ENCODE measurements around the gene RNF141.

Gene RNF141, protein sequence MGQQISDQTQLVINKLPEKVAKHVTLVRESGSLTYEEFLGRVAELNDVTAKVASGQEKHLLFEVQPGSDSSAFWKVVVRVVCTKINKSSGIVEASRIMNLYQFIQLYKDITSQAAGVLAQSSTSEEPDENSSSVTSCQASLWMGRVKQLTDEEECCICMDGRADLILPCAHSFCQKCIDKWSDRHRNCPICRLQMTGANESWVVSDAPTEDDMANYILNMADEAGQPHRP

DNA sequence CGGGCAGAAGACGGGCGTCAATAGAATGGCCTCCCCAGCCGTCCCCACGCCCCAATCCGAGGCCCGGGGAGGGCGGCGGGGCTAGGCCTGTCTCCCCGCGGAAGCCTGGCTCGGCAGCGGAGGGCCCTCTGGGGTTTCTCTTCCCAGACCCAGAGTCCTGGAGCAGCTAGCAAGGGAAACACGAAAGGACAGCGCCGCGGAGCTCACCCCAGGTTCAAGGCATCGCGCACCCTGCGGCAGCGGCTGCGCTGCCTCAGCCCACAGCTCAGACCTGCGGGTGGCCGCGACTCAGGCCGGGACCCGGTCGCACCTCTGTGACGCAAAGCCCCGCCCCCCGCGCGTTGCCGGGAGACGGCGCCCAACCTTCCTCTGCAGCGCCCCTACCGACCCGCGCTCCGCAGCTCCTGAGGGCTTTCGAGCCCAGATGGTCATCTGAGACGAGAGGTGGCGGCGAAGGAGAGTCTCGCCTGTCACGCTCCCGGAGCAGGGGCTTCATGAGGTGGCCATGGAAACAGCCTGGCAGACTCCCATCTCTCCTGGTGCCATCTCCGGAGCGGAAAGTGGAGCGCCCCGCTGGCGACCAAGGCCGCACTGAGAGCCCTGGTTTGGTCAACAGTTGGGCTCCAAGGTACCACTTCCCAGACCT, at the start of gene RNF141:
TSS of gene RNF141 (minus strand) at position 273 of the 646 bp plus-strand sequence. CDS start 7,029 bp downstream, outside the sequence.
- Histone ChIP-seq H3K4me1 (ENCODE audit: control insufficient read depth, insufficient read depth, low read length) (peaks cover 1% of the 10 kb centered on the region; the same call in 1 of the 2 replicates), H3K9me3 (ENCODE audit: control insufficient read depth, insufficient read depth, low read length) (no peaks in the 10 kb centered on the region), H3K27ac (ENCODE audit: low read length) (no peak within 1 kb of the TSS), H3K36me3 (ENCODE audit: control insufficient read depth, insufficient read depth, low read length) (no peaks in the 10 kb centered on the region), H3K27me3 (ENCODE audit: control insufficient read depth, insufficient read depth, low read length) (no peaks in the 10 kb centered on the region), H3K4me3 (ENCODE audit: low read length) (peak within 1 kb of the TSS; percentile 53; the same call in 1 of the 2 replicates)
- DNase-seq (ENCODE audit: low read depth, low spot score), result peak; percentile 82
- WGBS (ENCODE audit: insufficient coverage, insufficient read length), result no CpG with 5 or more reads among the region's 54 CpGs

DNA sequence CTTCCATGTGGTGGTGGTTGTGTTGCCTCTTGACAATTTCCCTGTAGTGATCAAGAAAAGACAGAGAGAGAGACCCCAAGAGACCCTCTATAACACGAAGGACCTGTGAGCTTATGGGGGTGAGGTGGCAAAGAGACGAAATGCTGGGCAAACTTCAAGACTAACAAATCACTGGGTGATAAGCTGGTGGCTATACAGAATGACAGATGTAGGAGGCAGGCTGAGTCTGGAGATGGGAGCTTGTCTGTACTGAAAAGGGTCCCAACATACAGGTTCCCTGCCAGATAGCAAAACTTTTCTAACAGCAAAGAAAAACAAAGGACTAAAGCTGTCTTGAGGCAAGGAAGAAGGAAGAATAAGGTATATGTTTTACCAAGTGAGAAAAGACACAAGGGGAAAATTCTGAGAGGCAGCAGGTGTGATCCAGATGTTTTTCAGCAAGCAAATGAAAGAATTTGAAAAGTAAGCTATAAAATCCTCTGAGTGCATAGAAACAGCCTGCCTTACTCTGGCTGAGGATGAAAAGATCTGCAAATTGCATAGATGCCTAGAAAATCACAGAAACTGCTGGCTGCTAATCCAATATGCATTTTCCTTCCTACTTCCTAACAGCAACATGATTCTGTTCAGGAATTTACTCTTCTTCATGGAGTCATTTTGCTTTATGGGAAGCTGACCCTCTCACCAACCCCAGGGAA, 49.4 kb upstream of the RNF141 start:
- Histone ChIP-seq H3K36me3 (ENCODE audit: control insufficient read depth, insufficient read depth, low read length) (no peaks in the 10 kb centered on the region), H3K27ac (ENCODE audit: low read length) (no peak overlapping the region), H3K4me1 (ENCODE audit: control insufficient read depth, insufficient read depth, low read length) (no peaks in the 10 kb centered on the region), H3K9me3 (ENCODE audit: control insufficient read depth, insufficient read depth, low read length) (no peaks in the 10 kb centered on the region), H3K4me3 (ENCODE audit: low read length) (no peak overlapping the region), H3K27me3 (ENCODE audit: control insufficient read depth, insufficient read depth, low read length) (no peaks in the 10 kb centered on the region)
- no peak for DNase-seq (ENCODE audit: low read depth, low spot score)
- no CpG with 5 or more reads among the region's 2 CpGs for WGBS (ENCODE audit: insufficient coverage, insufficient read length)

DNA sequence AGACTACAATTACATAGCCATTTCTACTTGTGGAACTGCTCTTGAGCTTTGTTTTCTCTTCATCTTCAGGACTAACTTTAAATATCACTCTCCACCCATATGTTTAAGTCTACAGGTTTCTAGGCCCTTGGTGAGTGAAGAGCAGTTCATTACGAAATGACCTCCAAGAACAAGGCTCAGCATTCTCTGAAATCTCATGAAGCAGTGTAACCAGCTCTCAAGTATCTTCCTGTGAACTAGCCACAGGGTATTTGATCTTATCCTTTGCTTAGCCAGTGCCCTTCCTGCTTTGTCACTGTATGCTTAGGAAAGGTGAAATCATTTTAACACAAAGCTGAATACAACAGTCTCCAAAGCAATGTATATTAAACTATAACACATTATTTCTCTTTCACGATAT, 47.9 kb upstream of the RNF141 start:
- Histone ChIP-seq H3K27me3 (ENCODE audit: control insufficient read depth, insufficient read depth, low read length) (no peaks in the 10 kb centered on the region), H3K4me1 (ENCODE audit: control insufficient read depth, insufficient read depth, low read length) (no peaks in the 10 kb centered on the region), H3K27ac (ENCODE audit: low read length) (no peak overlapping the region), H3K36me3 (ENCODE audit: control insufficient read depth, insufficient read depth, low read length) (no peaks in the 10 kb centered on the region), H3K4me3 (ENCODE audit: low read length) (no peak overlapping the region), H3K9me3 (ENCODE audit: control insufficient read depth, insufficient read depth, low read length) (no peaks in the 10 kb centered on the region)
- no peak for DNase-seq (ENCODE audit: low read depth, low spot score)
- no CpG with 5 or more reads among the region's 2 CpGs for WGBS (ENCODE audit: insufficient coverage, insufficient read length)

DNA sequence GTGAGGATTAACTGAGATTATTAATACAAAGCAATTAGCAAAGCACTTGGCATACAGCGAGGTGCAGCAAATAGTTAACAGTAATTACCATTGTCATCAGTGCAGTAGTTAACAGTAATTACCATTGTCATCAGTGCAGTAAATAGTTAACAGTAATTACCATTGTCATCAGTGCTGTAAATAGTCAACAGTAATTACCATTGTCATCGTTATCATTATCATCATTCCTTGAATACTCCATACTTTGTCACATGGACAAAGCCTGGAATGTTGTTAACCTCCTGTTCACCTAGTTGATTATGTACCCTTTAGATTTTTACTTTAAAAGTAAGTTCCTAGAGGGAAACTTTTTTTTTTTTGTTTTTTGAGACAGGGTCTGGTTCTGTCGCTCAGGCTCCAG, 47.0 kb upstream of the RNF141 start:
- Histone ChIP-seq H3K36me3 (ENCODE audit: control insufficient read depth, insufficient read depth, low read length) (no peaks in the 10 kb centered on the region), H3K4me3 (ENCODE audit: low read length) (no peak overlapping the region), H3K27me3 (ENCODE audit: control insufficient read depth, insufficient read depth, low read length) (no peaks in the 10 kb centered on the region), H3K9me3 (ENCODE audit: control insufficient read depth, insufficient read depth, low read length) (no peaks in the 10 kb centered on the region), H3K27ac (ENCODE audit: low read length) (no peak overlapping the region), H3K4me1 (ENCODE audit: control insufficient read depth, insufficient read depth, low read length) (no peaks in the 10 kb centered on the region)
- no peak for DNase-seq (ENCODE audit: low read depth, low spot score)
- WGBS (ENCODE audit: insufficient coverage, insufficient read length), result no CpG with 5 or more reads among the region's 3 CpGs

DNA sequence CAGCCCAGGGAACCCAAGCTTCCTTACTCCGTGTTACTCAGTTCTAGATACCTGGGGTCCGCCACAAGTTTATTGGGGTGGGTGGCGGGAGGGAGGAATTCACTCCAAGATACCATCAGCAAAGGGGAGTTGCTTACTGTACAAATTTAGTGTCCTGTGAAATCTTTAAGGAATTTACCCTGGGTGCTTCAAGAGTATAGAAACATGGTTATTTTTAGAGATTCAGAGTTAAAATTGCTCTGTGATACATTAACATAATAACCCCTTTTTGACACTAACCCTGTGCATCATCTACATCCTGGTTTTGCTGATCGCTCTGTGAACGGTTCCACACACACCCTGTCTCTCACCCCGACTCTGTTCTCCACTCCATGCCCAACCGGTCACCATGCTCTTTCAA, 46.4 kb upstream of the RNF141 start:
- no peaks in the 10 kb centered on the region for H3K4me1 ChIP-seq (ENCODE audit: control insufficient read depth, insufficient read depth, low read length)
- no peaks in the 10 kb centered on the region for H3K27me3 ChIP-seq (ENCODE audit: control insufficient read depth, insufficient read depth, low read length)
- H3K4me3 ChIP-seq (ENCODE audit: low read length), result no peak overlapping the region
- no peaks in the 10 kb centered on the region for H3K36me3 ChIP-seq (ENCODE audit: control insufficient read depth, insufficient read depth, low read length)
- DNase-seq (ENCODE audit: low read depth, low spot score), result no peak
- WGBS (ENCODE audit: insufficient coverage, insufficient read length), result no CpG with 5 or more reads among the region's 7 CpGs
- no peak overlapping the region for H3K27ac ChIP-seq (ENCODE audit: low read length)
- H3K9me3 ChIP-seq (ENCODE audit: control insufficient read depth, insufficient read depth, low read length), result no peaks in the 10 kb centered on the region

DNA sequence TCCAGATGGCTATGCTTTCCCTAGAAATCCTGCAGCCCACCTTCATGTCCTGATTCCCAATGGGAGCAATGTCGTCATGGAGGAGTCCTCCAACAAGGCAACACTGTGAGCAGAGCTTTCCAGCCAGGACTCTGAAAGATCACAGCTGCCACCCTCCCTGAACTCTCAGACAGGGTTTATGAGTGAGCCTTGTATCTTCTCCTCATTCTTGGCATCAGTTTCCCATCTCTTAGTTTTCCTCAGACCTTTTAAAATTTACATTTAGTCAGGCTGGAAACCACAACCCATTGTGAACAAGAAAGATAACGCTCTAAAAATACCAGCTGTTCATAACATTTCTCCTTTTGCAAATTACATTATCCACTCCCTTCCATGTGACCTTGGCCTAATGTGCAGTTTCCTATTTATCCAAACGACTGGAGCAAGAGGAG, 43.1 kb upstream of the RNF141 start:
- Histone ChIP-seq H3K4me1 (ENCODE audit: control insufficient read depth, insufficient read depth, low read length) (no peaks in the 10 kb centered on the region), H3K4me3 (ENCODE audit: low read length) (no peak overlapping the region), H3K27ac (ENCODE audit: low read length) (no peak overlapping the region), H3K36me3 (ENCODE audit: control insufficient read depth, insufficient read depth, low read length) (no peaks in the 10 kb centered on the region), H3K27me3 (ENCODE audit: control insufficient read depth, insufficient read depth, low read length) (no peaks in the 10 kb centered on the region), H3K9me3 (ENCODE audit: control insufficient read depth, insufficient read depth, low read length) (no peaks in the 10 kb centered on the region)
- no peak for DNase-seq (ENCODE audit: low read depth, low spot score)
- no CpG with 5 or more reads among the region's 3 CpGs for WGBS (ENCODE audit: insufficient coverage, insufficient read length)

DNA sequence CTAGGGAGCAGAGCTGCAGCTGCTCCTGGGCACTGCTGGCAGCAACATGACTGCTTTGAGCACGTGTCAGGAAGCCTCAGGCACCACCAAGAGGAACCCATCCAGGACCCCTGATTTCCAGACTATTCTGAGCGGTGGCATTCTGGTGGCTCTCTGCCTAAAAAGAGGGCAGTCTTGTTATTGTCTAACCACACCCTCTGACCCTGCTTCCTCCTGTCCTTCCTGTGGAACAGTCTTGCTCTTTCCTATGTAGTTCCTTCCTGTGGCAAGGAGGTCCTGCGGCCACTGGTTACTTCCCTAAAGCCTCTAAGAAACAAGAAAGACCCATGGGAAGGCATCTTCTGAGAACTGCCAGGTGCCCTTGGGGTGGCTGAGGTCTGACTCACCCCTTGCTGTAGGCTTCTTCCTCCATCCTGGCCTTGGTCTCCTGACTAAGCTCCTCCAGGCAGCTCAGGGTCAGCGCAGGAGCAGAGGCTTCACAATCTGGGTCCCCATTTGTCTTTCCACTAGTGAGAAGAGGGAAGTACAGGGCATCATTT, 40.6 kb upstream of the RNF141 start:
- H3K4me1 ChIP-seq (ENCODE audit: control insufficient read depth, insufficient read depth, low read length), result no peaks in the 10 kb centered on the region
- no peaks in the 10 kb centered on the region for H3K9me3 ChIP-seq (ENCODE audit: control insufficient read depth, insufficient read depth, low read length)
- no peaks in the 10 kb centered on the region for H3K27me3 ChIP-seq (ENCODE audit: control insufficient read depth, insufficient read depth, low read length)
- DNase-seq (ENCODE audit: low read depth, low spot score), result no peak
- H3K36me3 ChIP-seq (ENCODE audit: control insufficient read depth, insufficient read depth, low read length), result no peaks in the 10 kb centered on the region
- no peak overlapping the region for H3K4me3 ChIP-seq (ENCODE audit: low read length)
- H3K27ac ChIP-seq (ENCODE audit: low read length), result no peak overlapping the region
- no CpG with 5 or more reads among the region's 4 CpGs for WGBS (ENCODE audit: insufficient coverage, insufficient read length)

DNA sequence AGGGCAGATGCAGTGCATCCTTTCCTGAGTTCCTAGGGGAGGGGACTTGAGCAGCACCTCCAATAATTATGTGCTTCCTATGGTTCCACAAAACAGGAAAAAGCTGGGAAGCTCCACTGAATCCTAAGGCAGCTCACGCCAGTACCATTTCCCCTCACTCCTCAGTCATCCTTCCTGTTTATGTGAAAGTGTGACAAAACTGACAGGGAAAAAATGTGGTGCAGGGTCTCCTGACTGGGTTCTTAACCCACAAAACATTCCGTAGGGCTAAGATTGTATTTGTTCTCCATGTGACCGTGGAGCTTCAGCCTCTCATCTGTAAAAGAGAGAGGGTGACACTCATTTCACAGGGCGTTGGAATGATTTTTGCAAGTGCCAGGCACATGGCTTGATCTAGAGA, 39.6 kb upstream of the RNF141 start:
- Histone ChIP-seq H3K36me3 (ENCODE audit: control insufficient read depth, insufficient read depth, low read length) (no peaks in the 10 kb centered on the region), H3K9me3 (ENCODE audit: control insufficient read depth, insufficient read depth, low read length) (no peaks in the 10 kb centered on the region), H3K4me1 (ENCODE audit: control insufficient read depth, insufficient read depth, low read length) (no peaks in the 10 kb centered on the region), H3K4me3 (ENCODE audit: low read length) (no peak overlapping the region), H3K27ac (ENCODE audit: low read length) (no peak overlapping the region), H3K27me3 (ENCODE audit: control insufficient read depth, insufficient read depth, low read length) (no peaks in the 10 kb centered on the region)
- DNase-seq (ENCODE audit: low read depth, low spot score), result no peak
- WGBS (ENCODE audit: insufficient coverage, insufficient read length), result no CpG with 5 or more reads among the region's 4 CpGs

DNA sequence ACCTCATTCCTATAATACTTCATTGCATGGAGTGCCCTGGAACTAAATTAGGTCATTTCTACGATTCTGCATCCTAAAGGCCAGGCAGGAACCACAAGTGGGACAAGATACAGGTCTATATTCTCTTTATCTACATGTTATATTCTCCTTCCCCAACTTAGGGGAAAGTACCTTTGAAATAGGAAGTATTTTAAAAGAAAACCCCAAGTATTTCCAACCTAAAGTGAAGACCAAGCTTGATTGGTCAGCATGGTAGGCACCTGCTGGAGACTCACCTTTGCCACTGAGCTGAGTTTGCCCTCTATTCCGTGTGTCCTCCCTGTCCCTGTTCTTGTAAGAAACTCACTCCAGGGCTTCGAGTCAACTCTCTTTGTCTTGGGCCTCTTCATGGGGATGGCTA, 38.7 kb upstream of the RNF141 start:
- no peaks in the 10 kb centered on the region for H3K9me3 ChIP-seq (ENCODE audit: control insufficient read depth, insufficient read depth, low read length)
- H3K4me3 ChIP-seq (ENCODE audit: low read length), result no peak overlapping the region
- DNase-seq (ENCODE audit: low read depth, low spot score), result no peak
- no peaks in the 10 kb centered on the region for H3K36me3 ChIP-seq (ENCODE audit: control insufficient read depth, insufficient read depth, low read length)
- no peak overlapping the region for H3K27ac ChIP-seq (ENCODE audit: low read length)
- no CpG with 5 or more reads among the region's 3 CpGs for WGBS (ENCODE audit: insufficient coverage, insufficient read length)
- no peaks in the 10 kb centered on the region for H3K4me1 ChIP-seq (ENCODE audit: control insufficient read depth, insufficient read depth, low read length)
- H3K27me3 ChIP-seq (ENCODE audit: control insufficient read depth, insufficient read depth, low read length), result no peaks in the 10 kb centered on the region

DNA sequence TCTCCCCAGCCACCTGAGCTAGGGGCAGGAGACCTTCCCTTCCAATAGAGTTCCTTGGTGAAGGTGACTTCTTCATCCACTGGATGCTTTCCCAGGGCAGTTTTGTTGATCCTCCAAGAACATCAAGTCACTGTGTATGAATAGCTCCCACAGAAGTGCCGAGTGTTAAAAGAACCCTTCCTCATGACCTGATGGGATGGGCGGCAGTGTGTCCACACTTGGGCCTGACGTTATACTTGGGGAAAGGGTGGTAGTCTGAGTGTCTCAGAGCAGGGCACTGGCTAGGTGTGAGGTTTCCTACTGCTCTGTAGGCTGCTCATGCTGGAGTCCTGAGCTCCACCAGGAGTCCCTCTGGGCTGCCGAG, 35.0 kb upstream of the RNF141 start:
- no peaks in the 10 kb centered on the region for H3K36me3 ChIP-seq (ENCODE audit: control insufficient read depth, insufficient read depth, low read length)
- no peaks in the 10 kb centered on the region for H3K27me3 ChIP-seq (ENCODE audit: control insufficient read depth, insufficient read depth, low read length)
- H3K9me3 ChIP-seq (ENCODE audit: control insufficient read depth, insufficient read depth, low read length), result no peaks in the 10 kb centered on the region
- no CpG with 5 or more reads among the region's 4 CpGs for WGBS (ENCODE audit: insufficient coverage, insufficient read length)
- no peak for DNase-seq (ENCODE audit: low read depth, low spot score)
- no peaks in the 10 kb centered on the region for H3K4me1 ChIP-seq (ENCODE audit: control insufficient read depth, insufficient read depth, low read length)
- no peak overlapping the region for H3K27ac ChIP-seq (ENCODE audit: low read length)
- no peak overlapping the region for H3K4me3 ChIP-seq (ENCODE audit: low read length)

Measured in iPS DF 6.9 (cell line).